WERI-Rb-1 (cell line): ENCODE data around the gene TMEM119.

Source experiments
- DNase-seq: peaks from one replicate; pipeline ENCODE4 v3.0.0-alpha.2; 2020
- H3K27ac ChIP-seq: fragments of 250-450 bp; sonication (Bioruptor Pico); 2 replicates; pipeline ENCODE4 v1.5.1; 2020; ENCODE audit warnings: mild to moderate bottlenecking, moderate library complexity
- H3K27me3 ChIP-seq: fragments of 250-450 bp; sonication (Bioruptor Pico); 2 replicates; pipeline ENCODE4 v1.5.1; 2021; ENCODE audit warnings: mild to moderate bottlenecking, low read depth, moderate library complexity; ENCODE audit not compliant: insufficient read depth, severe bottlenecking
- H3K36me3 ChIP-seq: fragments of 250-450 bp; sonication (Bioruptor Pico); 2 replicates; pipeline ENCODE4 v1.5.1; 2020; ENCODE audit warnings: mild to moderate bottlenecking, moderate library complexity
- H3K4me3 ChIP-seq: 2 replicates; pipeline ENCODE4 v1.5.1; 2011; ENCODE audit warnings: low read depth, mild to moderate bottlenecking, control low read depth, low read length
- H3K9me3 ChIP-seq: fragments of 250-450 bp; sonication (Bioruptor Pico); 2 replicates; pipeline ENCODE4 v1.5.1; 2021; ENCODE audit warnings: mild to moderate bottlenecking, moderate library complexity; ENCODE audit not compliant: severe bottlenecking
- CTCF ChIP-seq: IDR thresholded peaks from 2 replicates; pipeline ENCODE4 v1.5.1; 2011; ENCODE audit warnings: low read depth, mild to moderate bottlenecking, control low read depth, inconsistent platforms, low read length

TMEM119 gene

GRCh38 chr12:108605690-108606406 is 8.0 kb upstream of the TMEM119 start:
- Histone ChIP-seq H3K4me3 (no peak overlapping the region), H3K36me3 (no peaks in the 10 kb centered on the region), H3K27me3 (no peaks in the 10 kb centered on the region), H3K9me3 (peaks cover 4% of the 10 kb centered on the region), H3K27ac (no peak overlapping the region)
- DNase-seq: no peak
- TF ChIP-seq CTCF: no peak

- Histone ChIP-seq H3K4me3 (no peak overlapping the region), H3K27me3 (no peaks in the 10 kb centered on the region), H3K9me3 (peaks cover 4% of the 10 kb centered on the region), H3K36me3 (no peaks in the 10 kb centered on the region), H3K27ac (no peak overlapping the region)
- DNase-seq: no peak
- no peak for TF ChIP-seq CTCF
Observed at GRCh38 chr12:108605000-108605689, 7.3 kb upstream of the TMEM119 start.

- no peak for TF ChIP-seq CTCF
- no peaks in the 10 kb centered on the region for H3K27me3 ChIP-seq
- no peaks in the 10 kb centered on the region for H3K36me3 ChIP-seq
- no peak for DNase-seq
- H3K4me3 ChIP-seq: no peak overlapping the region
- peaks cover 4% of the 10 kb centered on the region for H3K9me3 ChIP-seq
- H3K27ac ChIP-seq: no peak overlapping the region
Observed at GRCh38 chr12:108604208-108604941, 6.5 kb upstream of the TMEM119 start.

GRCh38 chr12:108603743-108604142 is 5.9 kb upstream of the TMEM119 start:
- TF ChIP-seq CTCF: no peak
- no peak overlapping the region for H3K27ac ChIP-seq

DNA sequence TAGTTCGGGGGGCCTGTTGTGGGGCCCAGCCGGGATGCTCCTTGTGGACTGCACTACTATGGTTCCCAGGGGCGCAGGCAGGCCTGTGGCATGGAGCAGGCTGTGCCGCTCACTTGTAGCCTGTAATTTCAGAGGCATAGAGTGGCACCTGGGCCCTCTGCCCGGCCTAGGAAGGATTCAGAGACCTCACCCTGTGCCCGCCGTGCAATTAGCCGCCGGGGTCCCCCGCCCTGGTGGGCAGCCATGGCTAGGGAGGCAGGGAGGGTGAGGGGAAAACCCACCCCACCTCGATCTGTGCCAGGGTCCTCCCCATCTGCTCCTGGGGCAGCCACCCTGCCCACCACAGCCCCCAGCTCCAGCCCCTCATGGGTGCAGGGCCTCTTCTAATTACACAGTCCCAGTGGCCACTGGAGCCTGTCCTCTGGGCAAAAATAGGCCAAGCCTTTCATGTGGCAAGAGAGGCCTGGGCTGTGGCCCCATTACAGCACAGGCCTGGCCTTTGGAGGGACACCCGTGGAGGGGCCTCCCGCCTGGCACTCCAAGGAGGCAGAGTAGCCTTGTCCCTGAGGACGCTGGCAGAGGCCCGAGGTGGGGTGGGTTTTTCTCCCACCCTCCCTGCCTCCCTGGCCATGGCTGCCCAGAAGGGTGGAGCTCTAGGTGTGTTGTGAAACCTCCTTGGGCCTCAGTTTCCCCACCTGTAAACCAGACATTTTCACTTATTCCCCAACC is 5.3 kb upstream of the TMEM119 start:
- Histone ChIP-seq H3K9me3 (peaks cover 4% of the 10 kb centered on the region), H3K27me3 (no peaks in the 10 kb centered on the region), H3K36me3 (no peaks in the 10 kb centered on the region), H3K4me3 (no peak overlapping the region), H3K27ac (no peak overlapping the region)
- no peak for DNase-seq
- TF ChIP-seq CTCF: no peak

More at GRCh38 chr12:108603743-108604142, 5.9 kb upstream of the TMEM119 start:
- no peak overlapping the region for H3K4me3 ChIP-seq
- peaks cover 4% of the 10 kb centered on the region for H3K9me3 ChIP-seq
- H3K36me3 ChIP-seq: no peaks in the 10 kb centered on the region
- no peaks in the 10 kb centered on the region for H3K27me3 ChIP-seq
- no peak for DNase-seq
